ENCODE measurements around the gene ERN1.

DNA sequence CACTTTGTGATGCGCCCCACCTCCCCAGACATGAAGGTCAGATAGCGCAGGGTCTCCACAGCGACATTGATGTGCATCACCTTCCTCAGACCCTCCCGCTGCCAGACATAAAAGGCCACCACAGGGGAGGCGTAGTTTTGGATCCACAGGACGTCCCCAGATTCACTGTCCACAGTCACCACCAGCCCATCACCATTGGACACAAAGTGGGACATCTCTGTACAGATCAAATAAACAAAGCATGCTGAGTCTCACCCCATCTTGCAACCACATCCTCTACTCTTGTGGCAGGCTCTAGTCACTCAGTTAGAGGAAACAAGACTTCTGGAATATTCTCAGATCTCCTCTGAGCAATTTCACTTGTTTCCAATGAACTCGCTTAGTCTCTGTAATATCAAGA, 63.2 kb downstream of the ERN1 start:
- TF ChIP-seq, protein P1, sequence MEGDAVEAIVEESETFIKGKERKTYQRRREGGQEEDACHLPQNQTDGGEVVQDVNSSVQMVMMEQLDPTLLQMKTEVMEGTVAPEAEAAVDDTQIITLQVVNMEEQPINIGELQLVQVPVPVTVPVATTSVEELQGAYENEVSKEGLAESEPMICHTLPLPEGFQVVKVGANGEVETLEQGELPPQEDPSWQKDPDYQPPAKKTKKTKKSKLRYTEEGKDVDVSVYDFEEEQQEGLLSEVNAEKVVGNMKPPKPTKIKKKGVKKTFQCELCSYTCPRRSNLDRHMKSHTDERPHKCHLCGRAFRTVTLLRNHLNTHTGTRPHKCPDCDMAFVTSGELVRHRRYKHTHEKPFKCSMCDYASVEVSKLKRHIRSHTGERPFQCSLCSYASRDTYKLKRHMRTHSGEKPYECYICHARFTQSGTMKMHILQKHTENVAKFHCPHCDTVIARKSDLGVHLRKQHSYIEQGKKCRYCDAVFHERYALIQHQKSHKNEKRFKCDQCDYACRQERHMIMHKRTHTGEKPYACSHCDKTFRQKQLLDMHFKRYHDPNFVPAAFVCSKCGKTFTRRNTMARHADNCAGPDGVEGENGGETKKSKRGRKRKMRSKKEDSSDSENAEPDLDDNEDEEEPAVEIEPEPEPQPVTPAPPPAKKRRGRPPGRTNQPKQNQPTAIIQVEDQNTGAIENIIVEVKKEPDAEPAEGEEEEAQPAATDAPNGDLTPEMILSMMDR (optimal IDR thresholded peaks at IDR 0.05 in 1 of 3, IDR thresholded peaks at IDR 0.05 in 1 of 3, conservative IDR thresholded peaks at IDR 0.05 in 1 of 3; ENCODE audit: extremely low read depth in 1 of 3, insufficient read depth in 2 of 3, low read length in 3 of 3) = no peak
- TF ChIP-seq EZH2 (IDR thresholded peaks at IDR 0.05; ENCODE audit: low read length) = no peak
